ENCODE results near the gene SOX18. TPM values are rescaled to one million over a fixed set of nuclear protein-coding genes. Genes with fewer than 3 reads are reported as not detected.

Gene SOX18
- polyA plus RNA-seq, 4 donors: 7.1 to 17.0 (median 12.6) TPM

- no peak for DNase-seq (ENCODE audit: low read depth in 4 of 4, low spot score in 2 of 4)
These were observed 4.6 kb upstream of the SOX18 start for GRCh38 chr20:64053841-64054661.

- DNase-seq (ENCODE audit: low read depth in 4 of 4, low spot score in 2 of 4): no peak
These were observed 3.8 kb upstream of the SOX18 start for GRCh38 chr20:64052987-64053840.

- DNase-seq (ENCODE audit: low read depth in 4 of 4, low spot score in 2 of 4): no peak
These were observed 2.9 kb upstream of the SOX18 start for GRCh38 chr20:64052326-64052722.

- DNase-seq (ENCODE audit: low read depth in 4 of 4, low spot score in 2 of 4): no peak
These were observed 2.3 kb upstream of the SOX18 start for GRCh38 chr20:64051561-64052325.

- DNase-seq (ENCODE audit: low read depth in 4 of 4, low spot score in 2 of 4): no peak
These were observed 1.6 kb upstream of the SOX18 start for GRCh38 chr20:64051033-64051452.

GRCh38 chr20:64050261-64051032 lies 1.0 kb upstream of the SOX18 start:
- DNase-seq (ENCODE audit: low read depth in 4 of 4, low spot score in 2 of 4): no peak

GRCh38 chr20:64049878-64050260 lies 430 bp upstream of the SOX18 start:
- DNase-seq (ENCODE audit: low read depth in 4 of 4, low spot score in 2 of 4): no peak

- no peak for DNase-seq (ENCODE audit: low read depth in 4 of 4, low spot score in 2 of 4)
These were observed 916 bp downstream of the SOX18 start for GRCh38 chr20:64048402-64049044.

GRCh38 chr20:64047968-64048401 lies 1.5 kb downstream of the SOX18 start:
- no peak for DNase-seq (ENCODE audit: low read depth in 4 of 4, low spot score in 2 of 4)

- no peak for DNase-seq (ENCODE audit: low read depth in 4 of 4, low spot score in 2 of 4)
These were observed 2.4 kb downstream of the SOX18 start for GRCh38 chr20:64047046-64047389.

- no peak for DNase-seq (ENCODE audit: low read depth in 4 of 4, low spot score in 2 of 4)
These were observed 4.0 kb downstream of the SOX18 start for GRCh38 chr20:64045346-64046011.

GRCh38 chr20:64044484-64045247 lies 4.8 kb downstream of the SOX18 start:
- no peak for DNase-seq (ENCODE audit: low read depth in 4 of 4, low spot score in 2 of 4)

- no peak for DNase-seq (ENCODE audit: low read depth in 4 of 4, low spot score in 2 of 4)
These were observed 5.7 kb downstream of the SOX18 start for GRCh38 chr20:64043768-64044167.

GRCh38 chr20:64042054-64042781 lies 7.2 kb downstream of the SOX18 start:
- no peak for DNase-seq (ENCODE audit: low read depth in 4 of 4, low spot score in 2 of 4)

- DNase-seq (ENCODE audit: low read depth in 4 of 4, low spot score in 2 of 4): no peak
These were observed 7.7 kb downstream of the SOX18 start for GRCh38 chr20:64041781-64042053.

GRCh38 chr20:64041040-64041780 lies 8.2 kb downstream of the SOX18 start:
- DNase-seq (ENCODE audit: low read depth in 4 of 4, low spot score in 2 of 4): no peak
